H7 (cell line): ENCODE measurements around the gene GORASP2. TPM values are rescaled to one million over a fixed set of nuclear protein-coding genes. Genes with fewer than 3 reads are reported as not detected.

Experiments
- total RNA-seq: library from RNA; depleted of rRNA; stranded (reverse); fragments of >200 nt; shearing (Covaris generic); gene quantifications from 2 replicates; pipeline ENCODE4 v1.2.3, GENCODE V29; 2014; rRNA removed

The GORASP2 gene
- total RNA-seq, 1 experiment from 2014 or later: 49.1 TPM

Other genes with a start within 250 kb of the GORASP2 start
- gene SP5, start 213.9 kb upstream of the GORASP2 start, total RNA-seq: 7.0 and 10.1 TPM in 2 replicates
- 0.89 TPM in 1 of 2 replicates, not detected in the other for gene ERICH2, start 158.9 kb upstream of the GORASP2 start, total RNA-seq
- 19.3 and 25.8 TPM in 2 replicates for gene GAD1, start 112.4 kb upstream of the GORASP2 start, total RNA-seq
- gene TLK1, start 231.6 kb downstream of the GORASP2 start, total RNA-seq: 14.1 and 22.6 TPM in 2 replicates